ENCODE results near the gene LRCH3. TPM values are rescaled to one million over a fixed set of nuclear protein-coding genes. Genes with fewer than 3 reads are reported as not detected.

The LRCH3 gene
- polyA plus RNA-seq, 2 of the 4 experiments (the other 2 are of a cell fraction): 14.2 to 44.6 TPM

DNA sequence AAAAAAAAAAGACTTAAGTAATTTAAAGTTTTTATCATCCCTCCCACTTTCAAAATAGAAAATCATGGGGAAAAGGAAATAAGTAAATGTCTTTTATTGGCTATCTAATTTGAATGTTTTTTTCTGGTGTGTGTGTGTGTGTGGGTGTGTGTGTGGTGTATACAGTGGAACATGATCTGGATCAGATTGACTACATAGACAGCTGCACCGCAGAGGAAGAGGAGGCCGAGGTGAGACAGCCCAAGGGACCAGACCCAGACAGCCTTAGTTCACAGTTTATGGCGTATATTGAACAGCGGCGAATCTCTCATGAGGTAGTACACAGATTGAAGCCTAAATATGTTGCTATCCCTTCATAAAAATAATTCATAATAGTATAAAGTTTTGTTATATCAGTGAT lies 44.5 kb downstream of the LRCH3 start:
- DNase-seq (ENCODE audit: low read depth in 1 of 2, low spot score in 1 of 2) (no peak), ATAC-seq (no peak), FAIRE-seq (no peak)
- CTCF ChIA-PET: no interaction called here
- TF ChIP-seq RNF2 (IDR thresholded peaks at IDR 0.05; ENCODE audit: borderline replicate concordance, low read depth): no peak
- TF ChIP-seq GATA3 (IDR thresholded peaks at IDR 0.05; ENCODE audit: borderline replicate concordance): no peak
- no peak for TF ChIP-seq RFX5 (IDR thresholded peaks at IDR 0.05)
- TF ChIP-seq, protein P1, sequence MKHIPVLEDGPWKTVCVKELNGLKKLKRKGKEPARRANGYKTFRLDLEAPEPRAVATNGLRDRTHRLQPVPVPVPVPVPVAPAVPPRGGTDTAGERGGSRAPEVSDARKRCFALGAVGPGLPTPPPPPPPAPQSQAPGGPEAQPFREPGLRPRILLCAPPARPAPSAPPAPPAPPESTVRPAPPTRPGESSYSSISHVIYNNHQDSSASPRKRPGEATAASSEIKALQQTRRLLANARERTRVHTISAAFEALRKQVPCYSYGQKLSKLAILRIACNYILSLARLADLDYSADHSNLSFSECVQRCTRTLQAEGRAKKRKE (CRISPR knock-in tag; IDR thresholded peaks at IDR 0.05; ENCODE audit: low read depth): no peak
- Histone ChIP-seq H3K4me3 (no peak overlapping the region), H3K27ac (no peak overlapping the region), H3K9me3 (no peaks in the 10 kb centered on the region), H3K4me1 (no peaks in the 10 kb centered on the region), H3K4me2 (no peak overlapping the region)
- POLR2A ChIA-PET: no interaction called here
- WGBS (ENCODE audit: missing lambda C conversion rate): 100% methylated on average over 5 of the region's 5 CpGs

DNA sequence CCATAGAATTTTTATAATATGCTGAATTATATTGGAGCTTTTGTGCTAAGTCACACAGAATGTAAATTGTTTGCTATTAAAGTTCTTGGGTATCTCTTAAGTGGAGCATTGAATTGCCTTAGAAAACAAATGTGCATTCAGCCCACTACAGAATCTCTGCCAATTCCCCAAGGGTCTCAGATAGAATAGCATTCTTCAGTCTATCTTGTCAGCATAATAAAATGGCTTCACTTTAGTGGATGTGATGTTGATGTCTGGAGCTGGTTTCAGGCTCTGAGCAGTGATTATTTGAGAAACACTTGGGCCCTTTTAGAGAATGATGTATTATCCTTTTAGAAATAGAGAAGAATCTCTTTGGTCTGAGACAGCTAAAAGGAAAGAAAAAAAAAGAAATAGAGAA lies 45.2 kb downstream of the LRCH3 start:
- H3K9me3 ChIP-seq: no peaks in the 10 kb centered on the region
- DNase-seq (ENCODE audit: low read depth in 1 of 2, low spot score in 1 of 2) (no peak), FAIRE-seq (no peak), ATAC-seq (no peak)
- H3K27ac ChIP-seq: no peak overlapping the region
- ChIA-PET POLR2A (no interaction called here), CTCF (no interaction called here)
- TF ChIP-seq KDM5A (IDR thresholded peaks at IDR 0.05) (no peak), RFX5 (IDR thresholded peaks at IDR 0.05) (no peak), JUN (IDR thresholded peaks at IDR 0.05) (no peak), GATA3 (IDR thresholded peaks at IDR 0.05; ENCODE audit: borderline replicate concordance) (no peak), POLR2AphosphoS2 (conservative IDR thresholded peaks at IDR 0.05; ENCODE audit: low read length) (no peak)
- H3K4me1 ChIP-seq: no peaks in the 10 kb centered on the region
- H3K4me3 ChIP-seq: no peak overlapping the region
- H3K4me2 ChIP-seq: no peak overlapping the region

DNA sequence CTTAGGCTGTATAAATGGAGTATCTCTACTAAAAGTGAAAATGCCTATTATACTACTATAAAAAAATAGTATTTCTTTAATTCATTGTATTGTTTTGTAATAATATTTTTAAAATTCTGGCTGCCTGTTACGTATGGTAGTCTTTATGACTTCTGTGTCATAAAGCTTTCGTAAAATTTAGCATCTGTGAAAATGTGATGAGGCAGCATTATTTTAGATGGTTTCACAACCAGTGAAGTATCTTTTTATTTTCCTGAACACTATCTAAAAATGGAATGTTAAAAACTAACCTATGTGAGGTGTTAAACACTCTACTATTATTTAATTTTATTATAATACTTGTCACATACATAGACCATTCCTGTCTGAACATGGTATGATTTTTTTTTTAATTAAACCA lies 46.2 kb downstream of the LRCH3 start:
- no peak for FAIRE-seq
- H3K4me1 ChIP-seq: no peaks in the 10 kb centered on the region
- TF ChIP-seq NPAS2 (CRISPR knock-in tag; IDR thresholded peaks at IDR 0.05; ENCODE audit: borderline replicate concordance) (no peak), KDM1A (IDR thresholded peaks at IDR 0.05; ENCODE audit: low read depth) (no peak), BHLHE40 (IDR thresholded peaks at IDR 0.05; ENCODE audit: low read depth, low read length) (no peak), RCOR1 (IDR thresholded peaks at IDR 0.05; ENCODE audit: low read depth, low read length) (no peak), TFCP2L1 (CRISPR knock-in tag; IDR thresholded peaks at IDR 0.05) (no peak), ZFP36 (IDR thresholded peaks at IDR 0.05; ENCODE audit: borderline replicate concordance, partially characterized antibody) (no peak), MAFK (IDR thresholded peaks at IDR 0.05; ENCODE audit: partially characterized antibody) (peak; percentile 85)
- TF ChIP-seq, protein P2, sequence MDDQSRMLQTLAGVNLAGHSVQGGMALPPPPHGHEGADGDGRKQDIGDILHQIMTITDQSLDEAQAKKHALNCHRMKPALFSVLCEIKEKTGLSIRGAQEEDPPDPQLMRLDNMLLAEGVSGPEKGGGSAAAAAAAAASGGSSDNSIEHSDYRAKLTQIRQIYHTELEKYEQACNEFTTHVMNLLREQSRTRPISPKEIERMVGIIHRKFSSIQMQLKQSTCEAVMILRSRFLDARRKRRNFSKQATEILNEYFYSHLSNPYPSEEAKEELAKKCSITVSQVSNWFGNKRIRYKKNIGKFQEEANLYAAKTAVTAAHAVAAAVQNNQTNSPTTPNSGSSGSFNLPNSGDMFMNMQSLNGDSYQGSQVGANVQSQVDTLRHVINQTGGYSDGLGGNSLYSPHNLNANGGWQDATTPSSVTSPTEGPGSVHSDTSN (IDR thresholded peaks at IDR 0.05): no peak
- TF ChIP-seq, protein P3, sequence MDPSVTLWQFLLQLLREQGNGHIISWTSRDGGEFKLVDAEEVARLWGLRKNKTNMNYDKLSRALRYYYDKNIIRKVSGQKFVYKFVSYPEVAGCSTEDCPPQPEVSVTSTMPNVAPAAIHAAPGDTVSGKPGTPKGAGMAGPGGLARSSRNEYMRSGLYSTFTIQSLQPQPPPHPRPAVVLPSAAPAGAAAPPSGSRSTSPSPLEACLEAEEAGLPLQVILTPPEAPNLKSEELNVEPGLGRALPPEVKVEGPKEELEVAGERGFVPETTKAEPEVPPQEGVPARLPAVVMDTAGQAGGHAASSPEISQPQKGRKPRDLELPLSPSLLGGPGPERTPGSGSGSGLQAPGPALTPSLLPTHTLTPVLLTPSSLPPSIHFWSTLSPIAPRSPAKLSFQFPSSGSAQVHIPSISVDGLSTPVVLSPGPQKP (IDR thresholded peaks at IDR 0.05; ENCODE audit: low read depth, low read length): no peak
- H3K27ac ChIP-seq: no peak overlapping the region
- no peak overlapping the region for H3K4me3 ChIP-seq
- H3K4me2 ChIP-seq: no peak overlapping the region
- 95% methylated on average over 2 of the region's 2 CpGs for WGBS (ENCODE audit: missing lambda C conversion rate)
- ChIA-PET CTCF (no interaction called here), POLR2A (no interaction called here)
- no peak for ATAC-seq
- no peaks in the 10 kb centered on the region for H3K9me3 ChIP-seq
- DNase-seq (ENCODE audit: low read depth in 1 of 2, low spot score in 1 of 2): no peak

DNA sequence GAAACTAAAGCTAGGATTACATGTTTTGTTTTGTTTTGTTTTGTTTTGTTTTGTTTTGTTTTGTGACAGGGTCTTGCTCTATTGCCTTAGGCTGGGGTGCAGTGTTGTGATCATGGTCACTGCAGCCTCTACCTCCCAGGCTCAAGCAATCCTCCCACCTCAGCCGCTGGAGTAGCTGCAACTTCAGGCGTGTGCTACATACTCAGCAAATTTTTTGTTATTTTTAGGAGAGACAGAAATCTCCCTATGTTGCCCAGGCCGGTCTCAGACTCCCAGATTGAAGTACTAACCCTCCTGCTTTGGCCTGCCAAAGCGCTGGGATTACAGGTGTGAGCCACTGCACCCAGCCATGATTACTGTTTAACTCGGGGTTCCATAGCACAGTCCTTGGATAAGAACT lies 50.7 kb downstream of the LRCH3 start:
- ChIA-PET POLR2A (no interaction called here), CTCF (no interaction called here)
- no peaks in the 10 kb centered on the region for H3K9me3 ChIP-seq
- ATAC-seq (no peak), DNase-seq (ENCODE audit: low read depth in 1 of 2, low spot score in 1 of 2) (no peak), FAIRE-seq (no peak)
- TF ChIP-seq, protein P4, sequence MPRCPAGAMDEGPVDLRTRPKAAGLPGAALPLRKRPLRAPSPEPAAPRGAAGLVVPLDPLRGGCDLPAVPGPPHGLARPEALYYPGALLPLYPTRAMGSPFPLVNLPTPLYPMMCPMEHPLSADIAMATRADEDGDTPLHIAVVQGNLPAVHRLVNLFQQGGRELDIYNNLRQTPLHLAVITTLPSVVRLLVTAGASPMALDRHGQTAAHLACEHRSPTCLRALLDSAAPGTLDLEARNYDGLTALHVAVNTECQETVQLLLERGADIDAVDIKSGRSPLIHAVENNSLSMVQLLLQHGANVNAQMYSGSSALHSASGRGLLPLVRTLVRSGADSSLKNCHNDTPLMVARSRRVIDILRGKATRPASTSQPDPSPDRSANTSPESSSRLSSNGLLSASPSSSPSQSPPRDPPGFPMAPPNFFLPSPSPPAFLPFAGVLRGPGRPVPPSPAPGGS (IDR thresholded peaks at IDR 0.05): no peak
- no peak for TF ChIP-seq NFE2L2 (conservative IDR thresholded peaks at IDR 0.05; ENCODE audit: low read length)
- no peak for TF ChIP-seq CBX2 (IDR thresholded peaks at IDR 0.05; ENCODE audit: borderline replicate concordance, low read depth)
- TF ChIP-seq, protein P5, sequence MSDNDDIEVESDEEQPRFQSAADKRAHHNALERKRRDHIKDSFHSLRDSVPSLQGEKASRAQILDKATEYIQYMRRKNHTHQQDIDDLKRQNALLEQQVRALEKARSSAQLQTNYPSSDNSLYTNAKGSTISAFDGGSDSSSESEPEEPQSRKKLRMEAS (IDR thresholded peaks at IDR 0.05): no peak
- no peak for TF ChIP-seq PHF8 (IDR thresholded peaks at IDR 0.05; ENCODE audit: borderline replicate concordance, low read depth)
- TF ChIP-seq ZSCAN20 (CRISPR knock-in tag; IDR thresholded peaks at IDR 0.05): no peak
- no peak for TF ChIP-seq CHD4 (IDR thresholded peaks at IDR 0.05; ENCODE audit: borderline replicate concordance)
- no peak for TF ChIP-seq RCOR1 (IDR thresholded peaks at IDR 0.05; ENCODE audit: low read depth, low read length)
- no peak for TF ChIP-seq FOSB (CRISPR knock-in tag; IDR thresholded peaks at IDR 0.05)
- no peak for TF ChIP-seq FOXS1 (CRISPR knock-in tag; IDR thresholded peaks at IDR 0.05)
- TF ChIP-seq RAD21 (conservative IDR thresholded peaks at IDR 0.05 in 1 of 2, IDR thresholded peaks at IDR 0.05 in 1 of 2): no peak
- no peak for TF ChIP-seq HDAC2 (IDR thresholded peaks at IDR 0.05)
- no peak for TF ChIP-seq ESRRA (IDR thresholded peaks at IDR 0.05; ENCODE audit: borderline replicate concordance, low read length)
- no peak for TF ChIP-seq KDM5A (IDR thresholded peaks at IDR 0.05)
- no peak for TF ChIP-seq ZNF302 (CRISPR knock-in tag; IDR thresholded peaks at IDR 0.05)
- WGBS (ENCODE audit: missing lambda C conversion rate): 96% methylated on average over 5 of the region's 5 CpGs
- no peak overlapping the region for H3K27ac ChIP-seq
- H3K4me2 ChIP-seq: no peak overlapping the region
- H3K4me1 ChIP-seq: no peaks in the 10 kb centered on the region
- H3K4me3 ChIP-seq: no peak overlapping the region

Measured in A549 (cell line).